DOHH2 (cell line): ENCODE data around the gene MATN3.

ENCODE experiments used
- H3F3A ChIP-seq: fragments of 200-600 bp; sonication (generic), shearing (Covaris generic); 2 replicates; pipeline ENCODE4 v1.6.0; 2016; ENCODE audit warnings: antibody characterized with exemption, mild to moderate bottlenecking; ENCODE audit not compliant: control insufficient read depth, insufficient read depth
- H3K27ac ChIP-seq: fragments of 200-600 bp; sonication (generic); 2 replicates; pipeline ENCODE4 v1.5.1; 2014; ENCODE audit warnings: low read depth, mild to moderate bottlenecking, low read length, moderate library complexity
- H3K27me3 ChIP-seq: fragments of 200-600 bp; sonication (generic); 2 replicates; pipeline ENCODE4 v1.6.1; 2014; ENCODE audit warnings: mild to moderate bottlenecking, low read length, mixed read lengths; ENCODE audit not compliant: control insufficient read depth
- H3K36me3 ChIP-seq: fragments of 200-600 bp; sonication (generic); 2 replicates; pipeline ENCODE4 v1.6.1; 2014; ENCODE audit warnings: mild to moderate bottlenecking, low read length, moderate library complexity, mixed read lengths; ENCODE audit not compliant: control insufficient read depth
- H3K4me1 ChIP-seq: fragments of 200-600 bp; sonication (generic); 2 replicates; pipeline ENCODE4 v1.6.1; 2014; ENCODE audit warnings: mild to moderate bottlenecking, low read length, mixed read lengths; ENCODE audit not compliant: control insufficient read depth
- H3K4me2 ChIP-seq: fragments of 200-600 bp; sonication (generic); 2 replicates; pipeline ENCODE4 v1.6.0; 2014; ENCODE audit warnings: mild to moderate bottlenecking, low read length, moderate library complexity
- H3K4me3 ChIP-seq: fragments of 200-600 bp; sonication (generic); 2 replicates; pipeline ENCODE4 v1.5.1; 2014; ENCODE audit warnings: mild to moderate bottlenecking, low read length, mixed read lengths
- H3K79me2 ChIP-seq: fragments of 200-600 bp; sonication (generic); 2 replicates; pipeline ENCODE4 v1.6.1; 2014; ENCODE audit warnings: mild to moderate bottlenecking, low read length, mixed read lengths; ENCODE audit not compliant: control insufficient read depth
- H3K9me2 ChIP-seq: fragments of 200-600 bp; sonication (generic); replicated peaks from 2 replicates; pipeline ENCODE4 v1.6.1; 2014; ENCODE audit warnings: mild to moderate bottlenecking, low read length, mixed read lengths; ENCODE audit not compliant: control insufficient read depth
- H3K9me3 ChIP-seq: fragments of 200-600 bp; sonication (generic); 2 replicates; pipeline ENCODE4 v1.6.1; 2014; ENCODE audit warnings: antibody characterized with exemption, low read length, mixed read lengths; ENCODE audit not compliant: control insufficient read depth, insufficient read depth
- H4K20me1 ChIP-seq: fragments of 200-600 bp; sonication (generic); 2 replicates; pipeline ENCODE4 v1.6.0; 2014; ENCODE audit warnings: low read depth, mild to moderate bottlenecking, antibody characterized with exemption, low read length, moderate library complexity; ENCODE audit not compliant: control insufficient read depth, insufficient read depth
- EZH2phosphoT487 ChIP-seq: fragments of 200-600 bp; sonication (generic); IDR thresholded peaks from 2 replicates; pipeline ENCODE4 v1.6.1; 2017; ENCODE audit warnings: borderline replicate concordance, mild to moderate bottlenecking, antibody characterized with exemption, low read length, moderate library complexity, mixed read lengths
- TF ChIP-seq, protein P1 (sequence below): fragments of 200-600 bp; sonication (generic); IDR thresholded peaks from one replicate; pipeline ENCODE4 v1.5.1; 2014; ENCODE audit warnings: antibody characterized with exemption, mild to moderate bottlenecking, low read depth, low read length; ENCODE audit not compliant: poor library complexity, severe bottlenecking

Gene MATN3

DNA sequence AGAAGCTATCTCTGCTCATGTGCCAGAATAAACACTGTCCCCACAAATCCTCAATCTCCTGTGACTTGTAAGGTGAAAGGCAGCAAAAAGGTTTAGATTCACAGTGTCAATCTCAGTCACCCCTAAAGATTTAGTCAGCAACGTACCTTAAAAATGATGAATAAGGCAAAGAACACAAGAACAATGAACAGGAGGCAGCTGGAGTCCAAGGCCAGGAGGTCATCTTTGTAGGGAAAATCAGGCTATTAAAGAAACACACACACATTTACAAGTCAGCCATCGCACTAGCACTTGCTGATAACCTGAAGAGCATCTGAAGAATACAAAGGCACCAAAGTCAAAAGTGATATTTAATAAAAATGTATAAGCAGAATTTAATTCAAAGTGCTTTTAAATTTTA, 22.4 kb upstream of the MATN3 start:
- TF ChIP-seq, protein P1, sequence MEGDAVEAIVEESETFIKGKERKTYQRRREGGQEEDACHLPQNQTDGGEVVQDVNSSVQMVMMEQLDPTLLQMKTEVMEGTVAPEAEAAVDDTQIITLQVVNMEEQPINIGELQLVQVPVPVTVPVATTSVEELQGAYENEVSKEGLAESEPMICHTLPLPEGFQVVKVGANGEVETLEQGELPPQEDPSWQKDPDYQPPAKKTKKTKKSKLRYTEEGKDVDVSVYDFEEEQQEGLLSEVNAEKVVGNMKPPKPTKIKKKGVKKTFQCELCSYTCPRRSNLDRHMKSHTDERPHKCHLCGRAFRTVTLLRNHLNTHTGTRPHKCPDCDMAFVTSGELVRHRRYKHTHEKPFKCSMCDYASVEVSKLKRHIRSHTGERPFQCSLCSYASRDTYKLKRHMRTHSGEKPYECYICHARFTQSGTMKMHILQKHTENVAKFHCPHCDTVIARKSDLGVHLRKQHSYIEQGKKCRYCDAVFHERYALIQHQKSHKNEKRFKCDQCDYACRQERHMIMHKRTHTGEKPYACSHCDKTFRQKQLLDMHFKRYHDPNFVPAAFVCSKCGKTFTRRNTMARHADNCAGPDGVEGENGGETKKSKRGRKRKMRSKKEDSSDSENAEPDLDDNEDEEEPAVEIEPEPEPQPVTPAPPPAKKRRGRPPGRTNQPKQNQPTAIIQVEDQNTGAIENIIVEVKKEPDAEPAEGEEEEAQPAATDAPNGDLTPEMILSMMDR = no peak
- TF ChIP-seq EZH2phosphoT487 = no peak
- H3K4me2 ChIP-seq = no peak overlapping the region
- no peaks in the 10 kb centered on the region for H4K20me1 ChIP-seq
- no peaks in the 10 kb centered on the region; the same call in 1 of the 2 replicates for H3F3A ChIP-seq
- H3K9me2 ChIP-seq = no peaks in the 10 kb centered on the region
- H3K4me1 ChIP-seq = peaks cover 16% of the 10 kb centered on the region
- H3K79me2 ChIP-seq = no peaks in the 10 kb centered on the region
- no peak overlapping the region for H3K4me3 ChIP-seq
- H3K27me3 ChIP-seq = no peaks in the 10 kb centered on the region
- peaks cover 89% of the 10 kb centered on the region for H3K36me3 ChIP-seq
- H3K9me3 ChIP-seq = no peaks in the 10 kb centered on the region
- no peak overlapping the region for H3K27ac ChIP-seq

DNA sequence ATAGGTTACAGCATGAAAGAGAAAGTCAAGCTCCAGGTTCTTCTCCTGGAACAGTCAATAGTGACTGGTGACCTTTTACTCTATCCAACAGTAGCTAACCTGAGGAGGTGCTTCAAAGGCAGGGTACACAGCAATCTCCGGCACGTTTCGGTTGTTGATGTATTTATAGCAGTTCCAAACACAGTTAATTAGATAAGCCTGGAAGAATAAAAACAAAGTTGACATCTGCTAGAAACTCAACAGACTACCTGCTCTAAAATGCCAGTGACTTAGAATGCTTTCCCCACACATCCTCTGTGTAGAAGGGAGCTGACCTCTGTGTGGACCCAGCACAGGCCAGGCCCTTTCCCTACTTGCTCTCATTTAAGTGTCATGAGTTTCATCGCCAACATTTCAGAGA, 21.8 kb upstream of the MATN3 start:
- Histone ChIP-seq H3K9me2 (no peaks in the 10 kb centered on the region), H3K4me2 (no peak overlapping the region), H3K27me3 (no peaks in the 10 kb centered on the region), H3K9me3 (no peaks in the 10 kb centered on the region), H3K36me3 (peaks cover 94% of the 10 kb centered on the region), H4K20me1 (no peaks in the 10 kb centered on the region), H3K79me2 (no peaks in the 10 kb centered on the region), H3K4me1 (peaks cover 16% of the 10 kb centered on the region), H3F3A (no peaks in the 10 kb centered on the region; the same call in 1 of the 2 replicates), H3K27ac (no peak overlapping the region), H3K4me3 (no peak overlapping the region)
- TF ChIP-seq, protein P1 = no peak
- no peak for TF ChIP-seq EZH2phosphoT487

DNA sequence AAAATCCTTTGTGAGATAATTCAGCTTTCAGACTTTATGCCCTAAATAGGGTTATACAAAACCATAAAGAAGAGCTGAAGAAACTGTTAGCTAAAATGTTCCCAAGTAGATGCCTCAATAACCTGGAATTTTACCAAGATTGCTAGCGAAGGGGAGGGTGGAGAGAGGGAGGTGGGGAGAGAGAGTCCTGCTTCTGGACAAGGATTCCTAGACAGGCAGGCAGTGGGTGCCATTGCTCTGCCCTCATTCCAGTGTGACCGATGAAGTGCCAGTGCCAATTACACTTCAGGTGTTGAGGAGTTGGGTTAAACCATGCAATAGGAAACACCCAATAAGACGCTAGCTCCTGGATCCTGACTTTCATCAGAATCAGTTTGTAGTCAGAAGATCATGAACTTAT, 20.9 kb upstream of the MATN3 start:
- Histone ChIP-seq H3K79me2 (no peaks in the 10 kb centered on the region), H3F3A (no peaks in the 10 kb centered on the region; the same call in 1 of the 2 replicates), H3K4me1 (peaks cover 16% of the 10 kb centered on the region), H3K4me2 (no peak overlapping the region), H3K27ac (no peak overlapping the region), H3K4me3 (no peak overlapping the region), H3K27me3 (no peaks in the 10 kb centered on the region), H3K9me2 (no peaks in the 10 kb centered on the region), H3K36me3 (peaks cover 95% of the 10 kb centered on the region), H4K20me1 (no peaks in the 10 kb centered on the region), H3K9me3 (no peaks in the 10 kb centered on the region)
- TF ChIP-seq, protein P1 = no peak
- TF ChIP-seq EZH2phosphoT487 = no peak

DNA sequence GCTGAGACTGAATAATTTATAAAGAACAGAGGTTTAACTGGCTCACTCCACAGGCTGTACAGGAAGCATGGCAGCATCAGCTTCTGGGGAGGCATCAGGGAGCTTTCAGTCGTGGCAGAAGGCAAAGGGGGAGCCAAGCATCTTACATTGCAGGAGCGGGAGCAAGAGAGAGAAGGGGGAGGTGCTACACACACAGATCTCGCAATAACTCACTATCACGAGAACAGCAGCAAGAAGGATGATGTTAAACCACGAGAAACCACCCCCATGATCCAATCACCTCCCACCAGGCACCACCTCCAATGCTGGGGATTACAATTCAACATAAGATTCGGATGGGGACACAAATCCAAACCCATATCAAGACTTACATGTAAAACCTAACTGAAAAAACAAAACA, 17.8 kb upstream of the MATN3 start:
- Histone ChIP-seq H3F3A (no peaks in the 10 kb centered on the region), H3K36me3 (peaks cover 66% of the 10 kb centered on the region), H3K79me2 (no peaks in the 10 kb centered on the region), H3K9me3 (no peaks in the 10 kb centered on the region), H3K4me2 (no peak overlapping the region), H3K9me2 (no peaks in the 10 kb centered on the region), H3K27me3 (no peaks in the 10 kb centered on the region), H3K4me1 (no peaks in the 10 kb centered on the region), H3K27ac (no peak overlapping the region), H3K4me3 (no peak overlapping the region), H4K20me1 (no peaks in the 10 kb centered on the region)
- TF ChIP-seq, protein P1 = no peak
- TF ChIP-seq EZH2phosphoT487 = no peak
